Parathyroid adenoma (tissue), 2 donors: Measurements from ENCODE around the gene LILRA5.

Experiments
- H2AFZ ChIP-seq: fragments of 300-600 bp; sonication (generic); one replicate; pipeline ENCODE4 v1.7.0; 2017; ENCODE audit warnings: antibody characterized with exemption, mild to moderate bottlenecking
- H3K27ac ChIP-seq: fragments of 300-600 bp; sonication (generic); one replicate; pipeline ENCODE4 v1.7.0; 2017
- H3K27me3 ChIP-seq: fragments of 300-600 bp; sonication (generic); one replicate; pipeline ENCODE4 v1.7.0; 2017; ENCODE audit warnings: low read length; ENCODE audit not compliant: control insufficient read depth, insufficient read depth
- H3K36me3 ChIP-seq: fragments of 300-600 bp; sonication (generic); one replicate; pipeline ENCODE4 v1.7.0; 2017; ENCODE audit warnings: low read length; ENCODE audit not compliant: control insufficient read depth, insufficient read depth
- H3K4me1 ChIP-seq: fragments of 300-600 bp; sonication (generic); one replicate; pipeline ENCODE4 v1.7.0; 2017; ENCODE audit warnings: control low read depth
- H3K4me2 ChIP-seq: fragments of 300-600 bp; sonication (generic); one replicate; pipeline ENCODE4 v1.7.0; 2017; ENCODE audit warnings: low read length
- H3K4me3 ChIP-seq: fragments of 300-600 bp; sonication (generic); one replicate; pipeline ENCODE4 v1.7.0; 2017; ENCODE audit warnings: low read depth, low read length
- H3K79me2 ChIP-seq: fragments of 300-600 bp; sonication (generic); one replicate; pipeline ENCODE4 v1.7.0; 2017; ENCODE audit warnings: control low read depth
- H3K9ac ChIP-seq: fragments of 300-600 bp; sonication (generic); one replicate; pipeline ENCODE4 v1.7.0; 2017; ENCODE audit warnings: mild to moderate bottlenecking
- H3K9me3 ChIP-seq: fragments of 300-600 bp; sonication (generic); one replicate; pipeline ENCODE4 v1.7.0; 2017; ENCODE audit warnings: low read length; ENCODE audit not compliant: control insufficient read depth
- TF ChIP-seq, protein P1 (sequence below): fragments of 300-600 bp; sonication (generic); IDR thresholded peaks from one replicate; pipeline ENCODE4 v1.7.0; 2017; ENCODE audit warnings: antibody characterized with exemption, mild to moderate bottlenecking
- donor health status: primary hyperparathyroidism.

The LILRA5 gene

DNA sequence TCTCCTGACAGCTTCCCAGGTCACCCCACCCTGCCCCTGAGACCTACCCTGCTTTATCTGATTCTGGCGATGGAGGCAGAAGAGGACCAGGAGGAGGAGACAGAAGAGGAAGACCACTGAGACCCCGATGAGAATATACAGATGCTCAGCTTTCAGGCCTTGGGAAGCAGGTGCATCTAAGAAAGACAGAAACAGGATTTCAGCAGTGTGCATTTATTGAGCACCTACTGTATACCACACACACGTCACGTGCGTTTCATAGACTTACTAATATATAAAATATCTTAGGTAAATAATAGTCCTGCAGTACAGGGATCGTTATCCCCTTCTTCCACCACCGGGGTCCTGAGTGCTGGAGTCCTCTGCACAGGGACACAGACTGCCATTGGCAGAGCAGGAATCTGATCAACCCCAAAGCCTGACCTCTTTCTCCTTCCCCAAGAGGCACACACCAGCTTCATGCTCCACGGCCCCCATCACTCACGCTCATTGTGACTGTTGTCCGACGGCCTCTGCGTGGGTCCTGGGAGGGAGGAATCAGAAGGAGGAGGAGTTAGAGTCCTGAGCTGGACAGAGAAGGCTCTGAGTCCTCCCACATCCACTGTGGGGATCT, 43.6 kb upstream of the LILRA5 start:
- H2AFZ ChIP-seq, result no peak overlapping the region
- H3K9me3 ChIP-seq, result no peaks in the 10 kb centered on the region
- H3K27me3 ChIP-seq, result no peaks in the 10 kb centered on the region
- H3K36me3 ChIP-seq, result no peaks in the 10 kb centered on the region
- no peak overlapping the region for H3K4me3 ChIP-seq
- no peak overlapping the region for H3K9ac ChIP-seq
- TF ChIP-seq, protein P1, sequence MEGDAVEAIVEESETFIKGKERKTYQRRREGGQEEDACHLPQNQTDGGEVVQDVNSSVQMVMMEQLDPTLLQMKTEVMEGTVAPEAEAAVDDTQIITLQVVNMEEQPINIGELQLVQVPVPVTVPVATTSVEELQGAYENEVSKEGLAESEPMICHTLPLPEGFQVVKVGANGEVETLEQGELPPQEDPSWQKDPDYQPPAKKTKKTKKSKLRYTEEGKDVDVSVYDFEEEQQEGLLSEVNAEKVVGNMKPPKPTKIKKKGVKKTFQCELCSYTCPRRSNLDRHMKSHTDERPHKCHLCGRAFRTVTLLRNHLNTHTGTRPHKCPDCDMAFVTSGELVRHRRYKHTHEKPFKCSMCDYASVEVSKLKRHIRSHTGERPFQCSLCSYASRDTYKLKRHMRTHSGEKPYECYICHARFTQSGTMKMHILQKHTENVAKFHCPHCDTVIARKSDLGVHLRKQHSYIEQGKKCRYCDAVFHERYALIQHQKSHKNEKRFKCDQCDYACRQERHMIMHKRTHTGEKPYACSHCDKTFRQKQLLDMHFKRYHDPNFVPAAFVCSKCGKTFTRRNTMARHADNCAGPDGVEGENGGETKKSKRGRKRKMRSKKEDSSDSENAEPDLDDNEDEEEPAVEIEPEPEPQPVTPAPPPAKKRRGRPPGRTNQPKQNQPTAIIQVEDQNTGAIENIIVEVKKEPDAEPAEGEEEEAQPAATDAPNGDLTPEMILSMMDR, result no peak
- no peak overlapping the region for H3K4me2 ChIP-seq
- no peak overlapping the region for H3K27ac ChIP-seq
- H3K4me1 ChIP-seq, result no peaks in the 10 kb centered on the region
- H3K79me2 ChIP-seq, result no peaks in the 10 kb centered on the region

DNA sequence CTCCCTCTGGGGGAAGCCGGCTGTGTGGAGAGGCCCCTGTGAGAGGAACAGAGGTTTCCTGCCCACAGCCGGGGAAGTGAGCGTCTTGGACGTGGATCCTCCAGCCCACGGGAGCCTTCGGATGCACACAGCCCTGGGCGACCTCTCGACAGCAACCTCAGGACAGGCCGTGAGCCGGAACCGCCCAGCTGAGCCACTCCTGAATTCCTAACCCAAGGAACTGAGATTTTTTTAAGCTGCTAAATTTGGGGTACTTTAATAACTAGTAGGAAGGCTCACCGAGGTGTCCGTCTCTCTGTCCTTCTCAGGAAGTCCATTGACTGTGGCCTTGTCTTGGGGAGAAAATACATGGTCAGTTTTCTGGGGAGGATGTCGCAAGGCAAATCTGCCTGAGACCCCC, 42.7 kb upstream of the LILRA5 start:
- H3K27ac ChIP-seq, result no peak overlapping the region
- TF ChIP-seq, protein P1, result no peak
- H3K4me1 ChIP-seq, result no peaks in the 10 kb centered on the region

DNA sequence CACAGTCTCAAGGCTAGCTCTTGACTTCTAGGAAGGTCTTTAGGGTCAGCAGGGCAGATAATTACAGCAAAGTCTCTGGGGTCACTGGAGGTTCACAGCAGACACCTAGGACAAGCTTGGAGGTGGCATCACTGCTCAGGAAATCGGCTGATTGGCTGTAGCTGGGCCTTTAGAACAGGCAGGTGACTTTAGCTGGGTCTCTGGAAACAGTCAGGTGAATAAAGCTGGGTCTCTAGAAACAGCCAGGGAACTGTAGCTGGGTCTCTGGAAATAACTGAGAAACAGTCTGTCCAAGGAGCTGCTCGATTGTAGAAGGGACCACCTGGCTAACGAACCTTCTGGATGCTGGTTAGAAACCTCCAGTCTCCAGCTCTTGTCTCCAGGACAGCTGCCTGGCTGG, 41.8 kb upstream of the LILRA5 start:
- H3K4me3 ChIP-seq, result no peak overlapping the region
- H3K36me3 ChIP-seq, result no peaks in the 10 kb centered on the region
- no peak overlapping the region for H3K27ac ChIP-seq
- H3K79me2 ChIP-seq, result no peaks in the 10 kb centered on the region
- H3K4me1 ChIP-seq, result no peaks in the 10 kb centered on the region
- H3K9ac ChIP-seq, result no peak overlapping the region
- no peak overlapping the region for H2AFZ ChIP-seq
- H3K27me3 ChIP-seq, result no peaks in the 10 kb centered on the region
- no peak overlapping the region for H3K4me2 ChIP-seq
- no peaks in the 10 kb centered on the region for H3K9me3 ChIP-seq
- TF ChIP-seq, protein P1, result no peak

More for the DNA sequence above, 42.7 kb upstream of the LILRA5 start:
- H3K9ac ChIP-seq, result no peak overlapping the region
- no peaks in the 10 kb centered on the region for H3K79me2 ChIP-seq
- H3K9me3 ChIP-seq, result no peaks in the 10 kb centered on the region
- no peaks in the 10 kb centered on the region for H3K27me3 ChIP-seq
- no peak overlapping the region for H3K4me3 ChIP-seq
- H2AFZ ChIP-seq, result no peak overlapping the region
- H3K4me2 ChIP-seq, result no peak overlapping the region
- no peaks in the 10 kb centered on the region for H3K36me3 ChIP-seq

DNA sequence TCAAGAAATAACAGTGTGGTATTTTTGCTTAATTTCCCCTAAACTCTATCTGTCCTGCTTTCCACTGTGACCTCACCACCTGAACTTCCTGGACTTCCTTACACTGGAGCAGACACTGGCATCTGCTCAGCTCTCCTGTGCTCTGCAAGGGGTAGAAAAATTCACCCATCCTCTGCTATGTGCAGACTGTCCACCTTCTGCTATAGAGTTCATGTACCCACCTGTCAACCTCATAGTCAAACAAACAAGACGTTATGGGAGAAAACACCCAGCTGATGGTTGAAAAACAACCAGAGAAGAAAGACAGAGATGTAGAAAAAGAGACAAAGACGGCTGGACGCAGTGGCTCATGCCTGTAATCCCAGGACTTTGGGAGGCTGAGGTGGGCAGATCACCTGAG, 39.6 kb upstream of the LILRA5 start:
- Histone ChIP-seq H3K27me3 (no peaks in the 10 kb centered on the region), H3K9me3 (no peaks in the 10 kb centered on the region), H3K4me1 (no peaks in the 10 kb centered on the region), H3K4me2 (no peak overlapping the region), H3K79me2 (no peaks in the 10 kb centered on the region), H3K36me3 (no peaks in the 10 kb centered on the region), H2AFZ (no peak overlapping the region), H3K9ac (no peak overlapping the region), H3K4me3 (no peak overlapping the region), H3K27ac (no peak overlapping the region)
- TF ChIP-seq, protein P1, result no peak

DNA sequence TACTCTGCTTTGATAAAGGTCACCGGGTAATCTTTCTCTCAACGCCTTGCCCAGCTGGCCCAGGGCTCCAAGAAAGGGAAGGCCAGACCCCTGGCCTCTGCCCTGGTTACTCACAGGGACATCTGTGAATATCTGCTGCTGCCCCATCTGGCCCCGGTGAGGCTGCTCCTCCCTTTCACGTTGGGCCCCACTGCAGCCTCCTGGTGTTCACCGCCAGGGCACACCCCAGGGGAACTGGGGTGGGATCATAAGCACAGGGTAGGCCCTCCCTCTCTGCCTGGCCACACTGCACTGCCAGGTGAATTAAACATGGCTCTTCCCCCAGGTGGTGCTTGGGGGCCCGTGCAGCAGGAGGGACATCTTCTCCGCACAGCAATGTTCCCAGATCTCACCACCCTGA, 39.1 kb upstream of the LILRA5 start:
- Histone ChIP-seq H3K4me1 (no peaks in the 10 kb centered on the region), H3K4me2 (no peak overlapping the region), H3K9me3 (no peaks in the 10 kb centered on the region), H3K79me2 (no peaks in the 10 kb centered on the region), H3K36me3 (no peaks in the 10 kb centered on the region), H3K4me3 (no peak overlapping the region), H3K27me3 (no peaks in the 10 kb centered on the region), H3K9ac (no peak overlapping the region), H2AFZ (no peak overlapping the region), H3K27ac (no peak overlapping the region)
- TF ChIP-seq, protein P1, result no peak
